Endothelial cell of umbilical vein (primary cell): ENCODE measurements around the gene OCA2. TPM values are rescaled to one million over a fixed set of nuclear protein-coding genes. Genes with fewer than 3 reads are reported as not detected.

ENCODE experiments used
- BruUV-seq: library from RNA; stranded (reverse); fragments of 400-500 nt; replicated peaks from 2 replicates; lab custom pipeline; 2021; lab: Mats Ljungman, UMichigan
- CTCF ChIA-PET: fragments of 300-600, 350-600 bp; sonication (Branson Sonifier 250); formaldehyde crosslinking; loops from one replicate; lab custom pipeline; 2021; ENCODE audit warnings: antibody characterized with exemption, inconsistent platforms; lab: Charles Lee
- POLR2A ChIA-PET: fragments of 300-600, 350-600 bp; sonication (Branson Sonifier 250); formaldehyde crosslinking; loops from one replicate; lab custom pipeline; 2021; ENCODE audit warnings: antibody characterized with exemption, inconsistent platforms; lab: Charles Lee
- DNase-seq: peaks from one replicate; pipeline ENCODE4 v3.0.0-alpha.2; 2011; ENCODE audit warnings: low read depth, low spot score
- FAIRE-seq: peaks from 2 replicates; lab custom pipeline; 2011; peaks lifted over from hg19 to GRCh38; lab: Jason Lieb, UNC
- H2AFZ ChIP-seq: 2 replicates; pipeline ENCODE4 v1.6.0; 2012; ENCODE audit warnings: low read depth, low read length, control low read depth, inconsistent platforms
- H3K27ac ChIP-seq: 2 replicates; pipeline ENCODE4 v1.5.1; 2011; ENCODE audit warnings: low read depth, mild to moderate bottlenecking, control low read depth, low read length, moderate library complexity; ENCODE audit not compliant: insufficient read depth
- H3K27me3 ChIP-seq, 2 experiments: 2 replicates each; pipeline versions ENCODE4 v1.6.0 to v1.6.1; 2011; ENCODE audit warnings: low read length in 2 of 2, mixed read lengths in 1 of 2; ENCODE audit not compliant: control insufficient read depth in 2 of 2, insufficient read depth in 2 of 2
- H3K36me3 ChIP-seq, 2 experiments: 2 replicates in 1 of 2; 3 replicates in 1 of 2; pipeline ENCODE4 v1.5.1; 2011; ENCODE audit warnings: low read length in 2 of 2, mild to moderate bottlenecking in 1 of 2, moderate library complexity in 1 of 2; ENCODE audit not compliant: control insufficient read depth in 2 of 2, insufficient read depth in 2 of 2; ENCODE audit errors: extremely low read depth in 1 of 2
- H3K4me1 ChIP-seq: 3 replicates; pipeline ENCODE4 v1.5.1; 2011; ENCODE audit warnings: mild to moderate bottlenecking, low read length; ENCODE audit not compliant: control insufficient read depth, insufficient read depth; ENCODE audit errors: extremely low read depth
- H3K4me2 ChIP-seq: 2 replicates; pipeline ENCODE4 v1.6.1; 2011; ENCODE audit warnings: low read length, control low read depth, mixed read lengths; ENCODE audit not compliant: insufficient read depth
- H3K4me3 ChIP-seq, 3 experiments: fragments of 200-600 bp in 1 of 3; sonication (generic), shearing (Covaris generic) in 1 of 3; replicated peaks in 1 of 3; 2 replicates each; pipeline ENCODE4 v1.5.1; 2011 to 2016; ENCODE audit warnings: control low read depth in 3 of 3, low read length in 3 of 3, mild to moderate bottlenecking in 2 of 3, inconsistent platforms in 1 of 3, low read depth in 1 of 3, moderate library complexity in 1 of 3; ENCODE audit not compliant: insufficient read depth in 1 of 3
- H3K79me2 ChIP-seq: 2 replicates; pipeline ENCODE4 v1.6.0; 2012; ENCODE audit warnings: low read length, inconsistent platforms; ENCODE audit not compliant: control insufficient read depth, insufficient read depth
- H3K9ac ChIP-seq: replicated peaks from 2 replicates; pipeline ENCODE3; 2011; ENCODE audit warnings: low read length, control low read depth; ENCODE audit not compliant: insufficient read depth; ENCODE audit errors: extremely low read depth
- H3K9me1 ChIP-seq: replicated peaks from 3 replicates; pipeline ENCODE4 v1.6.0; 2011; ENCODE audit warnings: mild to moderate bottlenecking, low read length; ENCODE audit not compliant: control insufficient read depth, insufficient read depth; ENCODE audit errors: extremely low read depth
- H3K9me3 ChIP-seq: replicated peaks from 2 replicates; pipeline ENCODE4 v1.5.1; 2012; ENCODE audit warnings: low read length, inconsistent platforms; ENCODE audit not compliant: control insufficient read depth, insufficient read depth
- H4K20me1 ChIP-seq: replicated peaks from 2 replicates; pipeline ENCODE3; 2011; ENCODE audit warnings: mild to moderate bottlenecking, low read length; ENCODE audit not compliant: control insufficient read depth, insufficient read depth; ENCODE audit errors: extremely low read depth
- CTCF ChIP-seq, 2 donors: IDR thresholded peaks; 1 replicate in 1 of 2; 2 replicates in 1 of 2; pipeline ENCODE4 v1.5.1; 2011; ENCODE audit warnings: low read length in 2 of 2, mild to moderate bottlenecking in 2 of 2, moderate library complexity in 2 of 2, control low read depth in 1 of 2, inconsistent platforms in 1 of 2, low read depth in 1 of 2; ENCODE audit not compliant: insufficient read depth in 1 of 2; ENCODE audit errors: extremely low read depth in 1 of 2
- EZH2 ChIP-seq: IDR thresholded peaks from 2 replicates; pipeline ENCODE4 v1.6.1; 2012; ENCODE audit warnings: borderline replicate concordance, low read depth, mild to moderate bottlenecking, moderate library complexity, low read length, inconsistent platforms; ENCODE audit not compliant: severe bottlenecking
- FOS ChIP-seq: IDR thresholded peaks from 2 replicates; pipeline ENCODE4 v1.6.1; 2011; ENCODE audit warnings: mild to moderate bottlenecking, low read length, moderate library complexity, borderline replicate concordance; ENCODE audit not compliant: insufficient read depth
- GATA2 ChIP-seq: IDR thresholded peaks from 2 replicates; pipeline ENCODE4 v1.7.0; 2011; ENCODE audit warnings: low read depth, mild to moderate bottlenecking, moderate library complexity, mixed read lengths, low read length; ENCODE audit not compliant: insufficient read length, insufficient read depth
- JUN ChIP-seq: IDR thresholded peaks from 2 replicates; pipeline ENCODE4 v1.6.1; 2011; ENCODE audit warnings: borderline replicate concordance, low read depth; ENCODE audit not compliant: insufficient read length, insufficient read depth
- MAX ChIP-seq: IDR thresholded peaks from 2 replicates; pipeline ENCODE4 v1.6.1; 2011; ENCODE audit not compliant: insufficient read depth, insufficient read length
- MYC ChIP-seq: IDR thresholded peaks from one replicate; pipeline ENCODE4 v1.6.1; 2011; ENCODE audit warnings: mild to moderate bottlenecking, low read depth, low read length
- POLR2A ChIP-seq: IDR thresholded peaks from 2 replicates; pipeline ENCODE4 v1.6.1; 2012; ENCODE audit warnings: low read depth, mild to moderate bottlenecking, control low read depth, low read length
- POLR2AphosphoS5 ChIP-seq: IDR thresholded peaks from 2 replicates; pipeline ENCODE4 v1.6.1; 2012; ENCODE audit warnings: low read depth, mild to moderate bottlenecking, control low read depth, low read length, moderate library complexity; ENCODE audit not compliant: insufficient read depth
- dilution Hi-C: fragments of 300-500 bp; cut with MboI; formaldehyde crosslinking; loops from one replicate; pipeline ENCODE4 v1.15.0; 2019; ENCODE audit warnings: low sequenced_read_pairs; ENCODE audit not compliant: extremely low pct_ligation_motif_present
- intact Hi-C: fragments of 100-400 bp; cut with micrococcal nuclease; formaldehyde crosslinking; loops from one replicate; pipeline ENCODE4 v1.10.0; 2022
- polyA plus RNA-seq, 4 experiments: library from polyadenylated mRNA; depleted of rRNA in 3 of 4; stranded (reverse) in 3 of 4; unstranded in 1 of 4; fragments of >200 nt; gene quantifications; 2 replicates each; pipeline versions ENCODE4 v1.2.1 to v1.2.3, GENCODE V29; 2011 to 2012; ENCODE audit warnings: missing spikeins in 1 of 4
- total RNA-seq: library from RNA; stranded (reverse); gene quantifications from 2 replicates; pipeline ENCODE4 v1.2.3, GENCODE V29; 2021

OCA2 gene
- total and polyA plus RNA-seq, 2 donors (not counting 3 experiments of a cell fraction or from before 2014, with no cell fraction given) = not detected

GRCh38 chr15:27899583-27900285, 199.4 kb downstream of the OCA2 start:
- H3K9me3 ChIP-seq = peaks cover 8% of the 10 kb centered on the region
- intact Hi-C loops = no loop called here
- H3K27me3 ChIP-seq = no peaks in the 10 kb centered on the region
- BruUV-seq = no TSS peak
- no peak overlapping the region for H3K9ac ChIP-seq
- TF ChIP-seq GATA2 (no peak), CTCF (IDR thresholded peaks at IDR 0.05; ENCODE audit: extremely low read depth in 1 of 2, insufficient read depth in 1 of 2, low read depth in 1 of 2, low read length in 2 of 2) (no peak), FOS (no peak), POLR2A (no peak), JUN (no peak)
- no peaks in the 10 kb centered on the region for H4K20me1 ChIP-seq
- dilution Hi-C loops = no loop called here
- no peak overlapping the region for H2AFZ ChIP-seq
- no peaks in the 10 kb centered on the region for H3K4me1 ChIP-seq
- ChIA-PET CTCF (no interaction called here), POLR2A (no interaction called here)
- no peaks in the 10 kb centered on the region for H3K9me1 ChIP-seq
- H3K36me3 ChIP-seq = no peaks in the 10 kb centered on the region
- no peak for FAIRE-seq
- no peak for DNase-seq
- no peak overlapping the region for H3K27ac ChIP-seq
- H3K79me2 ChIP-seq = no peaks in the 10 kb centered on the region
- no peak overlapping the region for H3K4me3 ChIP-seq
- no peak overlapping the region for H3K4me2 ChIP-seq

GRCh38 chr15:27897481-27897880, 201.6 kb downstream of the OCA2 start:
- dilution Hi-C loops (no loop called here), intact Hi-C loops (no loop called here)
- no peak overlapping the region for H3K9ac ChIP-seq
- no peaks in the 10 kb centered on the region for H3K9me1 ChIP-seq
- no peak overlapping the region for H3K4me3 ChIP-seq
- ChIA-PET POLR2A (no interaction called here), CTCF (no interaction called here)
- no peaks in the 10 kb centered on the region for H3K4me1 ChIP-seq
- H3K4me2 ChIP-seq = no peak overlapping the region
- H3K79me2 ChIP-seq = no peaks in the 10 kb centered on the region
- no peak for TF ChIP-seq GATA2
- no peak for TF ChIP-seq POLR2A
- no peak for TF ChIP-seq MAX
- TF ChIP-seq CTCF (IDR thresholded peaks at IDR 0.05; ENCODE audit: extremely low read depth in 1 of 2, insufficient read depth in 1 of 2, low read depth in 1 of 2, low read length in 2 of 2) = no peak
- TF ChIP-seq MYC = no peak
- TF ChIP-seq FOS = no peak
- TF ChIP-seq EZH2 = no peak
- TF ChIP-seq JUN = no peak
- TF ChIP-seq POLR2AphosphoS5 = no peak
- no peaks in the 10 kb centered on the region for H3K36me3 ChIP-seq
- no peaks in the 10 kb centered on the region for H3K27me3 ChIP-seq
- FAIRE-seq (no peak), DNase-seq (no peak)
- H3K27ac ChIP-seq = no peak overlapping the region
- no peak overlapping the region for H2AFZ ChIP-seq
- no TSS peak for BruUV-seq
- peaks cover 6% of the 10 kb centered on the region for H3K9me3 ChIP-seq
- no peaks in the 10 kb centered on the region for H4K20me1 ChIP-seq
